GM12873 (cell line): ENCODE measurements around the gene YES1.

Experiments used
- TF ChIP-seq, protein P1 (sequence below): IDR thresholded peaks from 2 replicates; pipeline ENCODE4 v1.5.1; 2012; ENCODE audit warnings: low read depth, mild to moderate bottlenecking, moderate library complexity, low read length, control low read depth; ENCODE audit not compliant: insufficient read depth; ENCODE audit errors: missing control alignments

Gene YES1

DNA sequence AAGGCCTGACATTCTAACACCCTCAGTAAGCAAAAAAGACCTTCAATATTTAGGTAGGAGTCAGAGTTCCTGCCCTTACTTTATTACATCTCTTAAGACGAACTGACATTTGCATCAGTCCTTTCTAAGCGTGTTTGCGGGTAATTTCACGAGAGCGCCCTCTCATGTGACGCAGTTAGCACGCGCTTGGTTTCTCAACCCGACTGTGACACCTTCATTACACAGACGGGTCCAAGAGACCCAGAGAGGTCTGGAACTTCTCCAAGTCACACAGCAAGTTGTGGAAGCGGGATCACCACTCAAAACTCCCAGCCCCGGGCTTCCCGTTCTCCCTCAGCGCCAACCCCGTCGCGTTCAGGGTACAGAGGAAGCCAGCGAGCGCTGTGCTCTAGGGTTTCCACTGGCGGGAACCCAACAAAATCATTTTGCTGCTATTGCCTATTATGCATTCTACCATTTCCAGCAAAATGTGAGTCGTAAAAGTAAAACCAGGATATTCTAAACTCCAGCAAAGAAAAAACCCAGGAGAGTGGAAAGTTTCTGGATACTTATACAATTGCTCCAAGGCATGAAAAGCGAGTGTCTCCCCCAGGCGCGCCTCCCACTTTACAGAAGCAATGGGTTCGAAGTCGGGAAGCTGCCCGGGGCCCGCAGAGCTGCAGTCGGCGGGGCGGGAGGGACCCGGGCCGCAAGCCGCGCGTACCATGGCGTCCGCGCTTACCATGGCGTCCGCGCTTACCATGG is 100.2 kb downstream of the YES1 start:
- TF ChIP-seq, protein P1, sequence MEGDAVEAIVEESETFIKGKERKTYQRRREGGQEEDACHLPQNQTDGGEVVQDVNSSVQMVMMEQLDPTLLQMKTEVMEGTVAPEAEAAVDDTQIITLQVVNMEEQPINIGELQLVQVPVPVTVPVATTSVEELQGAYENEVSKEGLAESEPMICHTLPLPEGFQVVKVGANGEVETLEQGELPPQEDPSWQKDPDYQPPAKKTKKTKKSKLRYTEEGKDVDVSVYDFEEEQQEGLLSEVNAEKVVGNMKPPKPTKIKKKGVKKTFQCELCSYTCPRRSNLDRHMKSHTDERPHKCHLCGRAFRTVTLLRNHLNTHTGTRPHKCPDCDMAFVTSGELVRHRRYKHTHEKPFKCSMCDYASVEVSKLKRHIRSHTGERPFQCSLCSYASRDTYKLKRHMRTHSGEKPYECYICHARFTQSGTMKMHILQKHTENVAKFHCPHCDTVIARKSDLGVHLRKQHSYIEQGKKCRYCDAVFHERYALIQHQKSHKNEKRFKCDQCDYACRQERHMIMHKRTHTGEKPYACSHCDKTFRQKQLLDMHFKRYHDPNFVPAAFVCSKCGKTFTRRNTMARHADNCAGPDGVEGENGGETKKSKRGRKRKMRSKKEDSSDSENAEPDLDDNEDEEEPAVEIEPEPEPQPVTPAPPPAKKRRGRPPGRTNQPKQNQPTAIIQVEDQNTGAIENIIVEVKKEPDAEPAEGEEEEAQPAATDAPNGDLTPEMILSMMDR = peak; percentile 30

DNA sequence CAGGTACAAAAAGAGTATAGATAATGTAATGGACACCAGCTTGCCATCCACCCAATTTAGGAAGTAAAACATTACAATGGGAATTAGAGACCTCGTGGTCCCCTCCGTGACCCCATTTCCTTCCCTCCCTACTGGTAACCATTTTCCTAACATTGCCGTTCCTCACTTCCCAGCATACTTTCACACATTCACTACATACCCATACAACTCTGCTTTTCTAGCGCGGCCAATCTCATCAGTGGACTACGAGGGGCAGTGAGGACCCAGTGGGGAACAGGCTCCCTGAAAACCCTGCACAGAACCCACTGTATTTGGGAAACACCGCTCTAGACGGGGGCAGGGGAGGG is 100.8 kb downstream of the YES1 start:
- TF ChIP-seq, protein P1 = no peak

DNA sequence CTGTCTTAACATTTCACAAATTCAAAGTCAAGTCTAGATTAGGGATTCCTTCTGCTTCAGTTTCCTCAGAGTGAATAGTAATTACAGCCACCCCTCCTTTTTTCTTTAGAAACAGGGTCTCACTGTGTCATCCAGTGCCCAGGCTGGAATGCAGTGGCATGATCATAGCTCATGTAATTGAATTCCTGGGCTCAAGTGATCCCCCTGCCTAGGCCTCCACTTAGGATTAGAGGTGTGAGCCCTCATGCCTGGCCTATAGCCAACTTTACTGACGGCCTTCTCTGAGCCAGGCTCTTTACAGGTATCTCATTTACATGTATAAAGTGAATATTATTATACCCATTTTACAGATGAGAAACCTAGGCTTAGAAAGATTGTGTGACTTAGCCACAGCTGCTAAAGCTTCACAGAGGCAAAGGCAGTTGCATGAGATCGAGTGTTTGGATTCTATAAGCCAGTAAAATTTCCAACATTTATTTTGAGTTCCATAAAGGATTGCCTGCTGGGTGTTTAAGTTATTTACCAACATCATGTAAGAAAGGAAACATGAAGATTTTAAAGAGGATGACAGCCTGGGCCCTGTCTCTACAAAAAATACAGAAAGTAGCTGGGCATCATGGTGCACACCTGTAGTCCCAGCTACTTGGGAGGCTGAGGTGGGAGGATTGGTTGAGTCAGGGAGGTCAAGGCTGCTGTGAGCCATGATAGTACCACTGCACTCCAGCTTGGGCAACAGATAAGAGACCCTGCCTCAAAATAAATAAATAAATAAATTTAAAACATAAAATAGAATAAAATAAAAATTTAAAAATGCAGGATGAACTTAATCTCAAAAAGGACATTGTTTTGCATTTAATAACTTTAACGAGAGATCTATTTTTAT is 101.4 kb downstream of the YES1 start:
- TF ChIP-seq, protein P1 = no peak

DNA sequence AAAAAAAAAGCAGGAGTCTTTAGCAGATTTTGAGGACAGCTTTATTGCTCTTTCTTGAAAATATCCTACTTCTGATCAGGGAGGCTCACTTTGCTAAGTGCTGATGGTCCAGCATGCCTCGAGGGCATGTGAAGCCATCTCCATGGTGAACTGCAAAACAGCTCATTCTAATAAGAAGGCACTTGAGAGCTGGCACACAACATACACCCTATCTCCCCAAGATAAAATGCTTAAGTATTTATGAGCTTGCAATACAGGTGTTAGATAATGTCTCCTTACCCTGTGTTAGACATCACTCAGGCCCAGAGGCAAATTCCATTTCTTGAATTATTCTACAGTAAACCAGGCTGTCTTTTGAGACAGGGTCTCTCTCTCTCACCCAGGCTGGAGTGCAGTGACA is 102.3 kb downstream of the YES1 start:
- TF ChIP-seq, protein P1 = no peak

DNA sequence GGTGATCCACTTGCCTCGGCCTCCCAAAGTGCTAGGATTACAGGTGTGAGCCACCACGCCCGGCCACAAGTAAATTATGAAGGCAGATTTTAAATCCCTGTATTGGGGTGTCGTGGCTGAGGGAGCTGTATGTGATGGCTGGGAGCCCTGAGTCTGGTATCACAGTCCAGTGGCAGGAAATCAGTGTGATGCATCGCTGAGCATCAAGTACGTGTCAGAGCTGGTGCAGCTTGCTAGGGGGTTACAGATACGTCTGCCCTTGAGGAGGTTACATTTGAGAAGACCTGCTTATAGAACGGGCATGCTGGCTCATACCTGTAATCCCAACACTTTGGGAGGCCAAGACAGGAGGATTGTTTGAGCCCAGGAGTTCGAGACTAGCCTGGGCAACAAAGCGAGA is 103.9 kb downstream of the YES1 start:
- TF ChIP-seq, protein P1 = no peak

DNA sequence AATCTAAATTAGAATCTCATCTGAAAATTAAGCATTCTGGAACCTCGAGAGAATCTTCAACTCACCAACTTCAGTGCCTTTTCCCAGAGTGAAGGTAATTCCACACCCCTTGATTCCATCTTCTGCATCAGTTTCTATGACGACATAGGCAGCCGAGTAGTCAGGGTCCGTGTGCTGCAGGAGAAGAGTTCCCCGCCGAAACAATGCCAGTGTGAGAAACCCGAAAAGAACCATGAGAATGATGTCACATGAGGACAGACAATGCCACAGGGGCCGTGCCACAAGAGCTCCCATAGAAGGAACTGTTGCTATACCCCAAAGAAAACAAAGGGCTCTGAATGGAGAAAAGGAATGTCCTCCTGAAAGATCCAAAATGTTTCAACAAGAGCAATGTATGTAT is 105.6 kb downstream of the YES1 start:
- TF ChIP-seq, protein P1 = no peak

DNA sequence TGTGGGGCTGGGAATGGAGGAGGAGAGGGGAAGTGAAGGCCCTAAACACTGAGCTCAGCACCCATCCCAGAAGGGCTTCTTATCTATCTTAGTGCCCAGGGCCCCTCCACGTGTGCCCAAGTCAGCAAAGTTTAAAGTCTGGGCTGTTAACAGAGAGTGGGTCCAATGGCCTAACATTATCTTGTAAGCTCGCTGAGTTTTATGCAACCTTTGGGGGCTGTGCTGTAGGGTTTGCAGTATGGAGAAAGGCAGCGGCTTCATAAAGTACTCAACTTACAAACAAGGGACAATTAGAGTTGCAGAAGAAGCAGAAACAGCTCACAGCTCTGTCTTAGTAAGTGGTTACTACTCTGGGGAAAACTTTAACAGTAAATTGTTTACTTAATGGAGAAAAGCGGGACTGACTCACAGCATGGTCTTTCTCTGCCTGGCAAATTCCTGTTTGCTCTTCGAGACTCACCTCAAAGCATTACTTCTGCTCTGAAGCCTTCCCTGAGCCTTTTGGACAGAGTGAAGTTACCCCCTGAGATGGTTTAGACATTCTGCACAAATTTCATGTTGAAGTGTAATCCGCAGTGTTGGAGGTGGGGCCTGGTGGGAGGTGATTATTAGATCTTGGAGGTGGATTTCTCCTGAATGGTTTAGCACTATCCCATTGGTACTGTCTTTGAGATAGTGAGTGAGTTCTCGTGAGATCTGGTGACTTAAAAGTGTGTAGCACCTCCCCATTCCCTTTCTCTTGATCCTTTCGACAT is 108.7 kb downstream of the YES1 start:
- TF ChIP-seq, protein P1 = no peak
